ENCODE data around the gene LRRC25.
"Not testable (repeated sequence)": the region's sequence is repeated elsewhere in the genome, so short reads cannot be mapped to it uniquely, and the experiment has no call there.

The LRRC25 gene

DNA sequence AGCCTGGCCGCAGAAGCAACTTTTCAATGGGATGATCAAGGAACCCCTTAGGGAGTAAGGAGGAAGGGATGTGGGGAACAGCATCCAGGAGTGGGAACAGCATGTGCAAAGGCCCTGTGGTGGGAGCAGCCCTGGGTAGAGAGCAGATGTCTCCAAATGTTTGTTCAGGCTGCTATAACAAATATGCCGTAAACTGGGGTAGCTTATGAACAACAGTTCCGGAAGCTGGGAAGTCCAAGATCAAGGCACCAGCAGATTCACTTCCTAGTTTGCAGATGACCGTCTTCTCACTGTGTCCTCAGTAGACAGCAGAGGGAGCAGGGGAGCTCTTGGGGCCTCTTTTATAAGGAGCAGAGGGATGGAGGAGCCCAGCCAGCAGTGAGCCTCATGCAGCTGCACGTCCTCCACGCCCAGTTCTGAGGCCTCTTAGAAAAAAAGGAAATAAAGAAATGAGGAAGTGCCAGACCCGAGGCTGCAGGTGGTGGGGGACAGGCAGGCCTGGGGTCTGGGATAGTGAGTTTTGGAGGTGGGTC is 4.2 kb upstream of the LRRC25 start:
- DNase-seq = peak; percentile 96

DNA sequence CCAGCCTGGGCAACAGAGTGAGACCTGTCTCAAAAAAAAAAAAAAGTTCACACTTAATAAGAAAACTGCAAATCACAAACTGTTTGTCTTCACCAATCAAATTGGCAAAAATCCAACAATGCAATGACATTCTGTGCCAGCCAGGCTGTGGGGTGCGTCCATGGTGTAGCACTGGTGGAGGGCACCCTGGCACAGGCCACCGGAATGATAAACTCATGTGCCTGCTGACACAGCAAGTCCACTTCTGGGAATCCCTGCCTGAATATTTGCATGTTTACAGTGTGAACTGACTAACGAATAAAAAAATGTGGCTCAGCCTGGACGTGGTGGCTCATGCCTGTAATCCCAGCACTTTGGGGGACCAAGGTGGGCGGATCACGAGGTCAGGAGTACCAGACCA is 1.6 kb upstream of the LRRC25 start:
- no peak for DNase-seq

DNA sequence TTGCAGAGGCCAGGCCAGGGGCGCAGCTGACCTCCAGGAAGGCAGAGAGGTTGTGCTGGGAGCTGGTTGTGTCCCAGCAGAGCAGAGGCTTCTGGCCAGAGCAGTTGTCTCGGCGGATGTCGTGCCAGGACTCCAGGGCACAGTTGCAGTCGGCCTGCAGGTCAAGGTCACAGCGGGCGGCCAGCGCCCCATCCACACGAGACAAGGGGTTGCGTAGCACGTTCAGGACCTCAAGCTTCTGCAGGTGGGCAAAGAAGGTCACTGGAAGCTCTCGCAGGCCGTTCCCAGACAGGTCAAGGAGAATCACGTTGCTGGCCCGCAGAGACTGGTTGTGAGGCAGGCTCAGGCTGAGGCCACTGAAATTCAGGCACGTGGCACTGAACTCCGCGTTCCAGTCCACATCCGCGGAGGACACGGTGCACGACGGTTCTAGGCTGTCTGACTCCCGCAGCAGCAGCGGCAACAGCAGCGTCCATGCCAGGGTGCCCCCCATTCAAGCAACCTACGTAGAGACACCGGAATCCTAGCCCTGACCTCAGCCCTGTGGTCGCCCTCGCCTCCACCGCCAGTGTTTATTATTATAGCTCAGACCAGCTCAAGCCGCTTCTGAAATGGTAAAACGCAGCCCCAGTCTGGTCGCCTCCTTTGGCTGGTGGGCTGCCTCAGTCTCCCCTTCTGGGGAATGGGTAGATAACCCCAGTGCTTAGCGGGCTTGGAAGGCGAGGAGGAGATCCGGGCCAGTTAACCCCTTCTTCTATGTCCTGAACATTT is 766 bp downstream of the LRRC25 start:
- no peak for DNase-seq

DNA sequence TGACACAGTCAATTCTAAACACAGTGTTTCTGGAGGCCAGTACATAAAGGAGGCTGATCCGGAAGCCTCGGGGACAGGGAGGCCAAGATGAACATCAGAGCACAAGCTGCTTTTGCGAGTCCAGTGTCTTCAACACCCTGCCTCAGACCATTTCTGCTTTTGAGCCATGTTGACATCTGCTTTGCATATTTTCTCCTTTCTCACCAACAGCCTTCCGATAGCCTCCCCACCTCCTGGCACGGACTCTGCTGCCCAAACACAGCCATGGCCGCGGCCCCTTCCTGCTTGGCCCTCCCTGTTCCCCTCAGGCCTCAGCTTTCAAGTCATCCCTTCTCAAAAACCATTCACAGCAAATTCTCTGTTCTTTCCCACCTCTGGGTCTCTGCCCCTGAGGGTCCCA is 3.6 kb downstream of the LRRC25 start:
- DNase-seq = no peak

DNA sequence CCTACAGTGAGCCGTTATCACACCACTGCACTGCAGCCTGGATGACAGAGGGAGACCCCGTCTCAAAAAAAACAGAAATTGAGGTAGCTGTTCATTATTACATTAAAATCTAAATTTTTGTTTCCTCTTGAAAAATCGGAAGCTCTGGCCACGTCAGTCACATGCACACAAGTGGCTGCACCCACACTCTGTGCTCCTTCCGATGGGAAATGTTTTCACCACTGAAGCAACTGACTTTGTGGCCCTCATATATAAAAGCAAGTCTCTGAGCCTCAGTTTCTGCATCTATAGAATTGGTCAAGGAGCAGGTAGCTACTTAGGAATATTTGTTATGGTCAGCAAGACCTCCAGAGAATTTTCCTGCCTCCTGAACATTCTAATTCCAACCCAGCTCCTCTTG is 4.5 kb downstream of the LRRC25 start:
- no peak for DNase-seq

DNA sequence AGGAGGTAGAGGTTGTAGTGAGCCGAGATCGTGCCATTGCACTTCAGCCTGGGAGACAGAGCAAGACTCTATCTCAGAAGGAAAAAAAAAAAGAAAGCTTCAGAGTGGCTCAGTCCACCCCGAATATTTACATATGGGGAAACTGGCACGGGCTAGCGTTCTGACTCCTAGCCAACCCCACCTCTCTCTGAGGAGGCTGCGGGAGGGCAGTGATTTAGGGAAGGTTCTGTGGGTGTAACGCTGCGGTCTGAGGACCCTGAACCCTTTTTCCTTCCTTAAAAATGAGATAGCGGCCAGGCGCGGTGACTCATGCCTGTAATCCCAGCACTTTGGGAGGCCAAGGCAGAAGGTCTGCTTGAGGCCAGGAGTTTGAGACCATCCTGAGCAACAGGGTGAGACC is 5.0 kb downstream of the LRRC25 start:
- peak; percentile 85 for DNase-seq

DNA sequence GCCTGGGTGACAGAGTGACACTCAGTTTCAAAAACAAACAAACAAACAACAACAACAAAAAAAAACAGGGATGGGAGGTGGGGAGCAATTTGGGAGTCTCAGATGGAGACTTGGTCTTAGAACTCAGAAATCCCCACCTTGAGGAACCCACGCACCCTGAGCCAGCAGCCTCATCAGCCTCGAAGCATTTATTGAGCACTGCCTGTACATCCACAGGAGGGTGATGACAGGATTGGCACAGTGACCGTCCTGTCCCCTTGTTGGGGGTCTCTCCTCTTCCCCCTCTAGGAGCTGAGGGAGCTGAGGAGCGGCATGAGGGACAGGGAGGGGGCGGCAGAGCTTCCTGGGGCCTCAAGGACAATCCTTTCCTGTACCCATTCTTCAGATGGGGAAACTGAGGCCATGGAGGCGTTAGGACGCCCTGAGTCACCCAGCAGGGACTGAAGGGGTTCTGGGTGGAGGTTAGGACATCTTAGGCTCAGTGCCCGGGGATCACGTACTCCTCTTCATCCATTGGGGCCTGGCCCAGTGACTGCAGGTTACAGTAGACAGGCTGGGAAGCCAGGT is 5.8 kb downstream of the LRRC25 start:
- DNase-seq = no peak

DNA sequence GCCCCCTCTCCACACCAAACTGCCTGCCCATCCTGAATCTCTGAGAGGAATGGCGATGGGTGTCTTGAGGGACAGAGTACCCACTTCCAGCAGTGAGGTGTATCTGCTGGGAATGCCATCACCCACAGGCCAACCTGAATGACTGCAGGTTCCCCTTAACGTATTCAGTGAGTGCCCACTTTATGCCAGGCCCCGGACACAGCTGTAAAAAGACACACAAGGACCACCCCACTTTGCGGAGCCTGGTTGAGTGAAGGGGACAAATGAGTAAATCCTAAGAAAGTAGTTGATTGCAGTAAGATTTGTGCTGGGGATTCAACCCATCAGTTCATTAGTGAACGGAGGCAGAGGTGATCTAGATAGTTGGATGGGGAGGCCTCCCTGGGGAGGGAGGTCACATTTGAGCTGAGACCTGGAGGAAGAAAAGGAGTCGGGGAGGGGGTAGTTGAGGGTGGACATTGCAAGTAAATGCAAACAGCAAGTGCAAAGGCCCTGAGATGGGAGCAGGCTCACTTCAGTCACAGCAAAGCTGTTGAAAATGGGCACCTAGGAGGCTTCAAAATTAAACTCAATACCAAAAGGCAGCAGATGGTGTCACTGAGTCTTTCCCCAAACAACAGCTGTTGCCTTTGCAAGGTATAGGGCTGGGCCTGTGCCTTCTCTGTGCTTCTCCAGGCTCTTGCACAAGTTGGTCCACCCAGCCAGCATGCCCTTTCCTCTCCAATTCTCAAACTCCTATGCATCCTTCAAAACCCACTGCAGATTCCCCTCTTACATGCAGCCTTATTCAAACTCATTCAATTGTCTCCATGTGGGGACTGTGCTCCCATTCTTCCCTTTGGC is 7.1 kb downstream of the LRRC25 start:
- no peak for DNase-seq

DNA sequence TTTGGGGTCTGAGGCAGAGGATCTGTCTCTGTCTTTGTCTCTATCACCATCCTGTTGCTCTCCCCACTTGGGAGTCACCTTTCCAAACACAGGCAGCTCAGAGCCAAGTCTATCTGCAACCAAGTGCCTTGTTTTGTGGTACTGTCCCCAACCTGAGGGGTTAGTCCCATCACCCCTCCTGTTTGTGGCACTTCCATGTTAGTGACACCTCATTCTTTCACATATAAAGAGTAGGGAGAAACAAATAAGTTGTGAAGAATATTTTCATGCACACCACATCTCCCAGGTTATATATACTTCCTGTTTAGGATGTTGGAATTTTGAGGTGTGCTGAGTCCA is 7.7 kb downstream of the LRRC25 start:
- DNase-seq = no peak

DNA sequence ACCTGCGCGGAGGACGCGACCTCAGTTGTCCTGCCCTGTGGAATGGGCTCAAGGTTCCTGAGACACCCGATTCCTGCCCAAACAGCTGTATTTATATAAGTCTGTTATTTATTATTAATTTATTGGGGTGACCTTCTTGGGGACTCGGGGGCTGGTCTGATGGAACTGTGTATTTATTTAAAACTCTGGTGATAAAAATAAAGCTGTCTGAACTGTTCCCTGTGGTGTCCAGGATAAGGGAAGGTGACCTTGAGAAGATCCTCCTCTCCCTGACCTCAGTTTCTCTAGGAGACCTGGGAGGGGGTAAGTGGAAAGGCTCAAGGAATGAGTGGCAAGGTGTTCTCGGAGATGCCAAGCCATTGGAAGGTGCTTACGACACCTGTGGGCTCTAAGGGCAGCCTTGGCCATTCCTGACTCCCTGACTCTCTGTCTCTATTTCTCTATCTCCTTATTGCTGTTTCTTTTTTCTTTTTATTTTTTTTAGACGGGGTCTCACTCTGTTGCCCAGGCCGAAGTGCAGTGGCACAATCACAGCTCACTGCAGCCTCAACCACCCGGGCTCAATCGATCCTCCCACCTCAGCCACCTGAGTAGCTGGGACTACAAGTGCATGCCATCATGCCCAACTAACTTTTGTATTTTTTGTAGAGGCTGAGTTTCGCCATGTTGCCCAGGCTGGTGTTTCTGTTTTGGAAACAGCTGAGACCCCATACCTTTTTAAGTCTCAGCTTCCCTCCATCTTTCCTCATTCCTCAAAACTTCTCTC is 8.3 kb downstream of the LRRC25 start:
- DNase-seq = no peak

DNA sequence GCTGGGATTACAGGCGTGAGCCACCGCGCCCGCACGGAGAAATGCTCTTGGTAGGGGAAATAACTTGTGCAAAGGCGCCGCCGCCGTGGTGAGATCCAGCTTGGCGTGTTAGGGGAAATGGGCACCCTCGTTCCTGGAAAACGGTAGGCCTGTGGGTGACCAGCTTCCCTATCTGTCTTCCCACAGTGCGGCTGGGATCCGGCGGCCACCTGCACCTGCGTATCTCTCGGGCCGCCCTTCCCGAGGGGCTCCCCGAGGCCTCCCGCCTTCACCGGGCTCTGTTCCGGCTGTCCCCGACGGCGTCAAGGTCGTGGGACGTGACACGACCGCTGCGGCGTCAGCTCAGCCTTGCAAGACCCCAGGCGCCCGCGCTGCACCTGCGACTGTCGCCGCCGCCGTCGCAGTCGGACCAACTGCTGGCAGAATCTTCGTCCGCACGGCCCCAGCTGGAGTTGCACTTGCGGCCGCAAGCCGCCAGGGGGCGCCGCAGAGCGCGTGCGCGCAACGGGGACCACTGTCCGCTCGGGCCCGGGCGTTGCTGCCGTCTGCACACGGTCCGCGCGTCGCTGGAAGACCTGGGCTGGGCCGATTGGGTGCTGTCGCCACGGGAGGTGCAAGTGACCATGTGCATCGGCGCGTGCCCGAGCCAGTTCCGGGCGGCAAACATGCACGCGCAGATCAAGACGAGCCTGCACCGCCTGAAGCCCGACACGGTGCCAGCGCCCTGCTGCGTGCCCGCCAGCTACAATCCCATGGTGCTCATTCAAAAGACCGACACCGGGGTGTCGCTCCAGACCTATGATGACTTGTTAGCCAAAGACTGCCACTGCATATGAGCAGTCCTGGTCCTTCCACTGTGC is 9.1 kb downstream of the LRRC25 start:
- DNase-seq = peak; percentile 92

DNA sequence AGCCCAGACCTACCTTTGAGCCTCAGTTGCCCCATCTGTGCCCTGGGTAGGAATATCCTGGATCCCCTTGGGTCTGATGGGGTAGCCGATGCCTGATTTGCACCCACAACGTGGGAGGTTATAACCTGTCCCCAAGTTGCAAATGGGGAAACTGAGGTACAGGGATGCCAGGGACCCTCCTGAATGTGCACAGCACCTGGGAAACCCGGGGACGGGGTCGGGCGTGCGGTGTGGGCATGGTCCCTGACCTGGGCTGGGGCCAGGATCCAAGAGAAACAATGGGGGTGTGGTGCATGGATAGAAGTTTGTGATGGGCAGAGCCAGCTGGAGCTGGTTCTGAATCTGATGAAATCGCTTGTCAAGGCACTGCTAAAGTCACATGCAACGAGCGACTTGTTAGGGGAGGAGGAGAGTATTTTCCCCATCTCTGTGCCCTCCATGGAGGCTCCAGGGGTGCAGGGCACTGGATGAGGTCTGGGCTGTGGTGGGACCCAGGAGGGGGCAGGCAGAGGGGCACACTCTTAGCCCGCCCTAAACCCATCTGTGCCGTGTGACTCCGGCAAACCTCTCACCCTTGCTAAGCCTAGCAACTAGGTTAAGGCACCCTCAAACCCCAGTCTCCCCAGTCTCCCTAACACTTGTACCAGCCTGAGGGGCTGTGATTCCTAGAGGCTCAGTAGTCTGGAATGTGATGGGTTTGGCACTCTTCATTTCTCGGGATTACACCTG is 10.7 kb downstream of the LRRC25 start:
- peak; percentile 86 for DNase-seq

DNA sequence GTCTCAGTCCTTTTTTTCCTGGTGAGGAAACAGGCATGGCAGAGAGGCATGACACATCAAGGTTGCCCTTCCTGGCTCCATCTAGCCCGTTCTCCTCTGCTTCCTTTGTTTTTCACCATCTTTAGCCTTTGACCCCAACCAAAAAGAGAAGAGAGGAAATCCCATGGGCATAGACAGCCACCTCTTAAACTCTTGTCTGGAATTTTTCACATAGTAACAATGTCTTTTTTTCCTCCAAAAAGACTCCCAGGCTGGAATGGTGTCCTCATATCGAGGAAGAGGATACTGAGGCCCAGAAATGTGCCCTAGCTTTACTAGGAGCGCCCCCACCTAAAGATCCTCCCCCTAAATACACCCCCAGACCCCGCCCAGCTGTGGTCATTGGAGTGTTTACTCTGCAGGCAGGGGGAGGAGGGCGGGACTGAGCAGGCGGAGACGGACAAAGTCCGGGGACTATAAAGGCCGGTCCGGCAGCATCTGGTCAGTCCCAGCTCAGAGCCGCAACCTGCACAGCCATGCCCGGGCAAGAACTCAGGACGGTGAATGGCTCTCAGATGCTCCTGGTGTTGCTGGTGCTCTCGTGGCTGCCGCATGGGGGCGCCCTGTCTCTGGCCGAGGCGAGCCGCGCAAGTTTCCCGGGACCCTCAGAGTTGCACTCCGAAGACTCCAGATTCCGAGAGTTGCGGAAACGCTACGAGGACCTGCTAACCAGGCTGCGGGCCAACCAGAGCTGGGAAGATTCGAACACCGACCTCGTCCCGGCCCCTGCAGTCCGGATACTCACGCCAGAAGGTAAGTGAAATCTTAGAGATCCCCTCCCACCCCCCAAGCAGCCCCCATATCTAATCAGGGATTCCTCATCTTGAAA is 11.5 kb downstream of the LRRC25 start, which contains the start of gene GDF15:
TSS of gene GDF15 (plus strand) at position 484 of the 868 bp plus-strand sequence. CDS start at position 516, 32 bp downstream.
- DNase-seq = peak; percentile 81

DNA sequence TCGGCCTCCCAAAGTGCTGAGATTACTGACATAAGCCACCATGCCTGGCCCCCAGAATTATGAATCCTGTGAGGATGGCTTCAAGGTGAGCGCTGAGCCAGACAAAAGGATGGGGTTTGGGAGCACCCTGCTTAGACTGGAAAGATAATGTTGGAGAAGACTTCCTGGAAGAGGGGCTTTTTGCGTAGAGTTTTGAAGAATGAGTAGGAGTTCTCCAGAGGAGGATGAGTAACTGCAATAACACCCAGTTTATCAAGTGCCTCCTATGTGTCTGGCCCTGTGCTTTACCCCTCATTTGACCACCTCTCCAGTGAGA is 12.1 kb downstream of the LRRC25 start:
- no peak for DNase-seq

DNA sequence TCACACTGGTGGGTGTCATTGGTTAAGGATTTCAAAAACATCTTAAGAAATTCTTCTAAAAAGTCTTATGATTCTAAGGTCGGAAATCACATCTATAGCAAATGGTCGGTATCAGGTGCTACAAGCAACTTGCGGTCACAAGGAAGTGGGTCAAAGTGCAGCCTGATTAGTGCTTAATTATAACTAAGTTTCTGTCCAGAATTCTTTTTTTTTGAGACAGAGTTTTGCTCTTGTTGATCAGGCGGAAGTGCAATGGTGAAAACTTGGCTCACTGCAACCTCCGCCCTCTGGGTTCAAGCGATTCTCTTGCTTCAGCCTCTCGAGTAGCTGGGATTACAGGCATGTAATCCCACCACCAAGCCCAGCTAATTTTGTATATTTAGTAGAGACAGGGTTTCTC is 12.6 kb downstream of the LRRC25 start:
- no peak for DNase-seq

DNA sequence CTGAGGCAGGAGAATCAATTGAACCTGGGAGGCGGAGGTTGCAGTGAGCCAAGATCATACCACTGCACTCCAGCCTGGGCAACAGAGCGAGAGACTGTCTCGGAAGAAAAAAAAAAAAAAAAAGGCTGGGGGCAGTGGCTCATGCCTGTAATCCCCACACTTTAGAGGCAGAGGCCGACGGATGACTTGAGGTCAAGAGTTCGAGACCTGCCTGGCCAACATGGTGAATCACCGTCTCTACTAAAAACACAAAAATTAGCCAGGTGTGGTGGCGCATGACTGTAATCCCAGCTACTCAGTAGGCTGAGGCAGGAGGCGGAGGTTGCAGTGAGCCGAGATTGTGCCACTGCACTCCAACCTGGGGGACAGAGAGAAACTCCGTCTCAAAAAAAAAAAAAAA is 13.8 kb downstream of the LRRC25 start:
- not testable (repeated sequence) for DNase-seq

DNA sequence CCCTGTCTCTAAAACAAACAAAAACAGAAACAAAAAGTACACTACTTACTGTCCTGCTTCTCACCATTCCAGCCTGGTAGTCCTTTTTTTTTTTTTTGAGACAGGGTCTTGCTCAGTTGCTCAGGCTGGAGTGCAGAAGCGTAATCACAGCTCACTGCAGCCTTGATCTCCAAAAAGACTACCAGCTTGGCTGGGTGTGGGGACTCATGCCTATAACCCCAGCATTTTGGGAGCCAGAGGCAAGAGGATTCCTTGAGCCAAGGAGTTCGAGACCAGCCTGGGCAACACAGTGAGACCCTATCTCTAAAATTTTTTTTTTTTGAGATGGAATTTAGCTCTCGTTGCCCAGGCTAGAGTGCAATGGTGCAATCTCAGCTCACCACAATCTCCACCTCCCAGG is 16.6 kb downstream of the LRRC25 start:
- no peak for DNase-seq

DNA sequence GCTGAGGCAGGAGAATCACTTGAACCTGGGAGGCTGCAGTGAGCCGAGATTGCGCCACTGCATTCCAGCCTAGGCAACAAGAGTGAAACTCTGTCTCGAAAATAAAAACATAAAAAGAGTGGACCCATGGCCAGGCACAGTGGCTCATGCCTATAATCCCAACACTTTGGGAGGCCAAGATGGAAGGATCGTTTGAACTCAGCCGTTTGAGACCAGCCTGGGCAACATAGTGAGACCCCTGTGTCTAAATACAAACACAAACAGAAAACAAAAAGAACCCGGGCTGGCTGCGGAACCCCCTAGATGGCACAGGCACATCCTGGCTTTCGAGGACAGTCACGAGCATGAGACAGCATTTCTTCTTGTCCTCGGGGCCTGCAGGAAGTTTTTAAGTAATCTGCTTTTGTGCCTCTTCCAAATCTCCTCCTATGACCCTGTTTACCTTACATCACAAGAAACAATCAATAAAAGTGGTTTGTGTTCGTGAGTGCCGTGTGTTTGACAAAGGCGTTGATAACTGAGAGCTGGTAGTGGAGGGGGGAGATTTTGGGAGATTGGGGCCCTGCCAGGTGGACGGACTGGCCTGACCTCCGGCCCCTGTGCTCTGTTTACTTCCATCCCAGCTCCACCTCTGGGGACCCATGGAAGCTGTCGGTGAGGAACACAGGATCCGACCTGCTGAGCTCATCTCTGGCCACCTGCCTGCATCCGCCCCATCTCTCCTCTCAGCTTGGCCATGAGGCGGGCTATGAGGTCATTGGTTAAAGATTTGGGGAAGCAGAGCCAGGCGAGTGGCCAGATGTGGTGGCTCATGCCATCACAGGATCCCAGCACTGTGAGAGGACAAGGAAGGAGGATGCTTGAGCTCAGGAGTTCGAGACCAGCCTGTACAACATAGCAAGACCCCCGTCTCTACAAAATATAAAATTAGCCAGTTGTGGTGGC is 17.3 kb downstream of the LRRC25 start:
- peak; percentile 54 for DNase-seq

DNA sequence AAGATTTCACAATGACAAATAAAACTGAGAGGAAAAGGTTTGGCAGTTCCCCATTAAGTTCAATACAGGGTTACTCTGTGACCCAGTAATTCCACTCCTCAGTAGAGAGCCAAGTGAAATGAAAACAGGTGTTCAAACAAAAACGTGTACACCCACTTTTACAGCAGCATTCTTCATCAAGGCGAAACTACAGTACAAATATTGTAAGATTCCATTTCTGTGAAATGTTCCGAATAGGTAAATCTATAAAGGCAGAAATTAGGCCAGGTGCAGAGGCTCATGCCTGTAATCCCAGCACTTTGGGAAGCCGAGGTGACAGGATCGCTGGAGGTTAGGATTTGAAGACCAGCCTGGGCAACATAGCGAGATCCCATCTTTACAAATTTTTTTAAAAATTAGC is 20.4 kb downstream of the LRRC25 start:
- no peak for DNase-seq

Data from OCI-M1 (cell line).